ENCODE data around the gene CDC34. TPM values are rescaled to one million over a fixed set of nuclear protein-coding genes. Genes with fewer than 3 reads are reported as not detected.

The CDC34 gene
- total and polyA plus RNA-seq, 9 of the 15 experiments (the other 6 are each of a cell fraction or from before 2014, with no cell fraction given) = 0.80 to 203 (median 65.5) TPM

DNA sequence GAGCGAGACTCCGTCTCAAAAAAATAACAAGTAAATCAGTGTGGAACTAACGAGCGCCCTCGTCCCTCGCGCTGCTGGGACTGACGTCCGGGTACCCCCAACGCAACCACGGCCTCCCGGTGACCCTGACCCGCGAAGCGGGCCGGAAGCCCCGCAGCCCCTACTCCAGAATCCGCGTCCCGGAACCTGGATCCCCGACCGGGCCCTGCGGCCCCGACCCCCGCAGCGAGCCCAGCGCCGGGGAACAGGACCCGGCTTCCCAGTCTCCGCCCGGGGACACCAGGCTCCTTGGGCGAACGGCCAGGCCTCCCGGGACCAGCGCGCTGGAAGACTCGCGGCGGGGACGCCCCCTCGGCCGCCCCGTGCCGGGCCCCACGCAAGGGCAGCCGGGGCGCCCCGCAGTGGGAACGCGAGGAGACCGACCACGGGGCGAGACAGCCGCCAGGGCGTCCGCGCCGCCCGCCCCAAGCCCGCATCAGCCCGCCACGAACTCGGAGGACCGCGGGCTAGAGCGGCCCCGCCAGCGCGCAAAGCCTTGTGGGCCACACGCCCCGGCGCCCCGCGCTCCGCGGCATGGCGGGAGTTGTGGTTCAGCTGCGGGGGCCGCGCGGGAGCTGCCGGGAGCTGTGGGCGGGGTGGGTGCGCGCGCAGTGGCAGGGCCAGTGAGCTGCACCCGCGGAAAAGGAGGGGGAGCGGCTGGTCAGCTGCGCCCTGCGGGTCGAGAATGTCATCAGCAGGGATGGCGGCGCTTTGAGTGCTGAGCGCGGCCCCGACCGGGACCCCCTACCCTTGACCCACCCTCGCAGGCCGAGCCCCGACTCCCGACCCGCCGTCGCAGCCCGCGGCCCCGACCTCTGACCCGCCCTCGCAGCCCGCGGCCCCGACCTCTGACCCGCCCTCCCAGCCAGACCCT, 42.8 kb upstream of the CDC34 start (continued):
- TF ChIP-seq RCOR1 (IDR thresholded peaks at IDR 0.05; ENCODE audit: borderline replicate concordance in 1 of 2, low read depth in 2 of 2, low read length in 2 of 2) = 0 out of 4 replicates have a peak, but pooled peaks of 1 of the 2 experiments have one; percentile 4
- TF ChIP-seq, protein P1, sequence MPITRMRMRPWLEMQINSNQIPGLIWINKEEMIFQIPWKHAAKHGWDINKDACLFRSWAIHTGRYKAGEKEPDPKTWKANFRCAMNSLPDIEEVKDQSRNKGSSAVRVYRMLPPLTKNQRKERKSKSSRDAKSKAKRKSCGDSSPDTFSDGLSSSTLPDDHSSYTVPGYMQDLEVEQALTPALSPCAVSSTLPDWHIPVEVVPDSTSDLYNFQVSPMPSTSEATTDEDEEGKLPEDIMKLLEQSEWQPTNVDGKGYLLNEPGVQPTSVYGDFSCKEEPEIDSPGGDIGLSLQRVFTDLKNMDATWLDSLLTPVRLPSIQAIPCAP (CRISPR knock-in tag; IDR thresholded peaks at IDR 0.05; ENCODE audit: borderline replicate concordance) = no peak
- TF ChIP-seq, protein P2, sequence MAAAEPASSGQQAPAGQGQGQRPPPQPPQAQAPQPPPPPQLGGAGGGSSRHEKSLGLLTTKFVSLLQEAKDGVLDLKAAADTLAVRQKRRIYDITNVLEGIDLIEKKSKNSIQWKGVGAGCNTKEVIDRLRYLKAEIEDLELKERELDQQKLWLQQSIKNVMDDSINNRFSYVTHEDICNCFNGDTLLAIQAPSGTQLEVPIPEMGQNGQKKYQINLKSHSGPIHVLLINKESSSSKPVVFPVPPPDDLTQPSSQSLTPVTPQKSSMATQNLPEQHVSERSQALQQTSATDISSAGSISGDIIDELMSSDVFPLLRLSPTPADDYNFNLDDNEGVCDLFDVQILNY (CRISPR knock-in tag; IDR thresholded peaks at IDR 0.05) = no peak
- TF ChIP-seq RBM25 (IDR thresholded peaks at IDR 0.05; ENCODE audit: low read depth, low read length, severe bottlenecking) = peak; percentile 33
- TF ChIP-seq MYC (IDR thresholded peaks at IDR 0.05; ENCODE audit: low read depth, low read length) = peak; percentile 82
- TF ChIP-seq MYC (CRISPR knock-in tag; IDR thresholded peaks at IDR 0.05; ENCODE audit: borderline replicate concordance, low read depth) = no peak
- TF ChIP-seq, protein P3, sequence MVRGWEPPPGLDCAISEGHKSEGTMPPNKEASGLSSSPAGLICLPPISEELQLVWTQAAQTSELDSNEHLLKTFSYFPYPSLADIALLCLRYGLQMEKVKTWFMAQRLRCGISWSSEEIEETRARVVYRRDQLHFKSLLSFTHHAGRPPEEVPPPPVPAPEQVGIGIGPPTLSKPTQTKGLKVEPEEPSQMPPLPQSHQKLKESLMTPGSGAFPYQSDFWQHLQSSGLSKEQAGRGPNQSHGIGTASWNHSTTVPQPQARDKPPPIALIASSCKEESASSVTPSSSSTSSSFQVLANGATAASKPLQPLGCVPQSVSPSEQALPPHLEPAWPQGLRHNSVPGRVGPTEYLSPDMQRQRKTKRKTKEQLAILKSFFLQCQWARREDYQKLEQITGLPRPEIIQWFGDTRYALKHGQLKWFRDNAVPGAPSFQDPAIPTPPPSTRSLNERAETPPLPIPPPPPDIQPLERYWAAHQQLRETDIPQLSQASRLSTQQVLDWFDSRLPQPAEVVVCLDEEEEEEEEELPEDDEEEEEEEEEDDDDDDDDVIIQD (CRISPR knock-in tag; IDR thresholded peaks at IDR 0.05) = no peak
- TF ChIP-seq NEUROD1 (IDR thresholded peaks at IDR 0.05; ENCODE audit: borderline replicate concordance, low read depth, low read length, partially characterized antibody) = no peak
- TF ChIP-seq, protein P4, sequence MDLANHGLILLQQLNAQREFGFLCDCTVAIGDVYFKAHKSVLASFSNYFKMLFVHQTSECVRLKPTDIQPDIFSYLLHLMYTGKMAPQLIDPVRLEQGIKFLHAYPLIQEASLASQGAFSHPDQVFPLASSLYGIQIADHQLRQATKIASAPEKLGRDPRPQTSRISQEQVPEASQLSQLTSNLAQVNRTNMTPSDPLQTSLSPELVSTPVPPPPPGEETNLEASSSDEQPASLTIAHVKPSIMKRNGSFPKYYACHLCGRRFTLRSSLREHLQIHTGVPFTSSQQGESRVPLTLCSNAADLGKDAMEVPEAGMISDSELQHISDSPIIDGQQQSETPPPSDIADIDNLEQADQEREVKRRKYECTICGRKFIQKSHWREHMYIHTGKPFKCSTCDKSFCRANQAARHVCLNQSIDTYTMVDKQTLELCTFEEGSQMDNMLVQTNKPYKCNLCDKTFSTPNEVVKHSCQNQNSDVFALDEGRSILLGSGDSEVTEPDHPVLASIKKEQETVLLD (IDR thresholded peaks at IDR 0.05) = no peak
- TF ChIP-seq ZNF408 (CRISPR knock-in tag; IDR thresholded peaks at IDR 0.05; ENCODE audit: low read depth) = no peak
- TF ChIP-seq, protein P5, sequence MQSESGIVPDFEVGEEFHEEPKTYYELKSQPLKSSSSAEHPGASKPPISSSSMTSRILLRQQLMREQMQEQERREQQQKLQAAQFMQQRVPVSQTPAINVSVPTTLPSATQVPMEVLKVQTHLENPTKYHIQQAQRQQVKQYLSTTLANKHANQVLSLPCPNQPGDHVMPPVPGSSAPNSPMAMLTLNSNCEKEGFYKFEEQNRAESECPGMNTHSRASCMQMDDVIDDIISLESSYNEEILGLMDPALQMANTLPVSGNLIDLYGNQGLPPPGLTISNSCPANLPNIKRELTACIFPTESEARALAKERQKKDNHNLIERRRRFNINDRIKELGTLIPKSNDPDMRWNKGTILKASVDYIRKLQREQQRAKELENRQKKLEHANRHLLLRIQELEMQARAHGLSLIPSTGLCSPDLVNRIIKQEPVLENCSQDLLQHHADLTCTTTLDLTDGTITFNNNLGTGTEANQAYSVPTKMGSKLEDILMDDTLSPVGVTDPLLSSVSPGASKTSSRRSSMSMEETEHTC (IDR thresholded peaks at IDR 0.05) = 0 out of 2 replicates have a peak, but pooled peaks have one; percentile 43
- TF ChIP-seq KLF6 (CRISPR knock-in tag; IDR thresholded peaks at IDR 0.05; ENCODE audit: borderline replicate concordance) = no peak
- TF ChIP-seq EP400 (IDR thresholded peaks at IDR 0.05) = 0 out of 2 replicates have a peak, but pooled peaks have one; percentile 2
- no peak; a peak in 1 of 4 replicates for TF ChIP-seq SRF (CRISPR knock-in tag; IDR thresholded peaks at IDR 0.05)
- no peak for TF ChIP-seq CBX2 (IDR thresholded peaks at IDR 0.05; ENCODE audit: insufficient read depth, low read length, poor library complexity, severe bottlenecking)

Data from K562 (cell line).